ENCODE data around the gene HLA-C. TPM values are rescaled to one million over a fixed set of nuclear protein-coding genes. Genes with fewer than 3 reads are reported as not detected.

Gene HLA-C
- polyA plus RNA-seq (2011; rRNA removed) = 245 and 346 TPM in 2 replicates
- 64.5 and 76.5 TPM in 2 replicates for polyA minus RNA-seq (2011; rRNA and poly(A)+ RNA removed)

- POLR2A ChIA-PET = no interaction called here
- peak within 1 kb of the TSS; percentile 85 for H3K27ac ChIP-seq (ENCODE audit: low read depth, low read length)
- H3K27me3 ChIP-seq (ENCODE audit: control insufficient read depth, insufficient read depth, low read length) = peaks cover 6% of the 10 kb centered on the region
- DNase-seq (ENCODE audit: low read depth, low spot score) = peak; percentile 88
- H3K9me3 ChIP-seq (ENCODE audit: control insufficient read depth, insufficient read depth, low read length) = no peaks in the 10 kb centered on the region; the same call in 1 of the 2 replicates
- TF ChIP-seq CTCF (IDR thresholded peaks at IDR 0.05; ENCODE audit: low read depth, low read length) = peak; percentile 19; the same call in 1 of the 2 replicates
- peak within 1 kb of the TSS; percentile 75 for H3K4me3 ChIP-seq (ENCODE audit: low read depth, low read length)
- CTCF ChIA-PET = no interaction called here
Measured at GRCh38 chr6:31271641-31272357, at the start of gene HLA-C. Gene HLA-C (minus strand): TSS chr6:31272092. CDS start chr6:31272071, 21 bp downstream.

- no peak for DNase-seq (ENCODE audit: low read depth, low spot score)
- Histone ChIP-seq H3K4me3 (ENCODE audit: low read depth, low read length) (no peak overlapping the region), H3K27ac (ENCODE audit: low read depth, low read length) (no peak overlapping the region), H3K27me3 (ENCODE audit: control insufficient read depth, insufficient read depth, low read length) (no peaks in the 10 kb centered on the region), H3K9me3 (ENCODE audit: control insufficient read depth, insufficient read depth, low read length) (no peaks in the 10 kb centered on the region)
- ChIA-PET CTCF (no interaction called here), POLR2A (no interaction called here)
- TF ChIP-seq CTCF (IDR thresholded peaks at IDR 0.05; ENCODE audit: low read depth, low read length) = no peak
Measured at GRCh38 chr6:31321005-31321707, 49.3 kb upstream of the HLA-C start.

GRCh38 chr6:31317036-31317435 is 45.1 kb upstream of the HLA-C start:
- Histone ChIP-seq H3K27me3 (ENCODE audit: control insufficient read depth, insufficient read depth, low read length) (peaks cover 7% of the 10 kb centered on the region), H3K4me3 (ENCODE audit: low read depth, low read length) (no peak overlapping the region), H3K27ac (ENCODE audit: low read depth, low read length) (no peak overlapping the region), H3K9me3 (ENCODE audit: control insufficient read depth, insufficient read depth, low read length) (no peaks in the 10 kb centered on the region)
- ChIA-PET CTCF (no interaction called here), POLR2A (no interaction called here)
- DNase-seq (ENCODE audit: low read depth, low spot score) = no peak
- TF ChIP-seq CTCF (IDR thresholded peaks at IDR 0.05; ENCODE audit: low read depth, low read length) = no peak

- CTCF ChIA-PET = no interaction called here
Measured at GRCh38 chr6:31309641-31310040, 37.7 kb upstream of the HLA-C start.

More at GRCh38 chr6:31309641-31310040, 37.7 kb upstream of the HLA-C start:
- DNase-seq (ENCODE audit: low read depth, low spot score) = no peak
- no peak overlapping the region for H3K4me3 ChIP-seq (ENCODE audit: low read depth, low read length)
- no peak overlapping the region for H3K27ac ChIP-seq (ENCODE audit: low read depth, low read length)
- peaks cover 36% of the 10 kb centered on the region for H3K27me3 ChIP-seq (ENCODE audit: control insufficient read depth, insufficient read depth, low read length)
- H3K9me3 ChIP-seq (ENCODE audit: control insufficient read depth, insufficient read depth, low read length) = peaks cover 14% of the 10 kb centered on the region; the same call in 1 of the 2 replicates
- POLR2A ChIA-PET = no interaction called here
- no peak for TF ChIP-seq CTCF (IDR thresholded peaks at IDR 0.05; ENCODE audit: low read depth, low read length)
